Measurements from ENCODE around the gene BDNF. TPM values are rescaled to one million over a fixed set of nuclear protein-coding genes. Genes with fewer than 3 reads are reported as not detected.

BDNF gene
- total RNA-seq, 4 donors from 2014 or later: 0.93 to 4.6 (median 1.5) TPM

- no peak for DNase-seq (ENCODE audit: low spot score in 2 of 2)
- intact Hi-C loops (cut with DNase I; ENCODE audit: low total_unique reads): no loop called here
- no peak overlapping the region for H3K4me3 ChIP-seq (ENCODE audit: low read depth, poor library complexity, severe bottlenecking)
- TF ChIP-seq POLR2A (IDR thresholded peaks at IDR 0.05): no peak
- no peak for TF ChIP-seq CTCF (IDR thresholded peaks at IDR 0.05)
- 56 to 59% methylated on average over 4 of the region's 4 CpGs for WGBS, 2 donors
These were observed 49.3 kb downstream of the BDNF start for GRCh38 chr11:27650988-27651387.

- 62 to 82% methylated on average over 2 of the region's 2 CpGs for WGBS, 2 donors
- TF ChIP-seq CTCF (IDR thresholded peaks at IDR 0.05): no peak
- no peak for TF ChIP-seq POLR2A (IDR thresholded peaks at IDR 0.05)
- DNase-seq (ENCODE audit: low spot score in 2 of 2): no peak
- intact Hi-C loops (cut with DNase I; ENCODE audit: low total_unique reads): no loop called here
- no peak overlapping the region for H3K4me3 ChIP-seq (ENCODE audit: low read depth, poor library complexity, severe bottlenecking)
These were observed 50.5 kb downstream of the BDNF start for GRCh38 chr11:27649800-27650199.

- no peak for DNase-seq (ENCODE audit: low spot score in 2 of 2)
- no peak overlapping the region for H3K4me3 ChIP-seq (ENCODE audit: low read depth, poor library complexity, severe bottlenecking)
- TF ChIP-seq POLR2A (IDR thresholded peaks at IDR 0.05) (no peak), CTCF (IDR thresholded peaks at IDR 0.05) (no peak)
- intact Hi-C loops (cut with DNase I; ENCODE audit: low total_unique reads): no loop called here
These were observed 51.4 kb downstream of the BDNF start for GRCh38 chr11:27648840-27649239.

GRCh38 chr11:27646051-27646818 is 54.0 kb downstream of the BDNF start:
- no peak for DNase-seq (ENCODE audit: low spot score in 2 of 2)
- 59 to 60% methylated on average over 9 of the region's 9 CpGs for WGBS, 2 donors
- no peak overlapping the region for H3K4me3 ChIP-seq (ENCODE audit: low read depth, poor library complexity, severe bottlenecking)
- intact Hi-C loops (cut with DNase I; ENCODE audit: low total_unique reads): no loop called here
- TF ChIP-seq POLR2A (IDR thresholded peaks at IDR 0.05) (no peak), CTCF (IDR thresholded peaks at IDR 0.05) (no peak)

- H3K4me3 ChIP-seq (ENCODE audit: low read depth, poor library complexity, severe bottlenecking): no peak overlapping the region
- intact Hi-C loops (cut with DNase I; ENCODE audit: low total_unique reads): no loop called here
- no peak for DNase-seq (ENCODE audit: low spot score in 2 of 2)
- no peak for TF ChIP-seq CTCF (IDR thresholded peaks at IDR 0.05)
- no peak for TF ChIP-seq POLR2A (IDR thresholded peaks at IDR 0.05)
- WGBS, 2 donors: 67% methylated on average over 2 of the region's 2 CpGs
These were observed 57.3 kb downstream of the BDNF start for GRCh38 chr11:27642954-27643353.

- no peak for TF ChIP-seq CTCF (IDR thresholded peaks at IDR 0.05)
- no peak for TF ChIP-seq POLR2A (IDR thresholded peaks at IDR 0.05)
- DNase-seq (ENCODE audit: low spot score in 2 of 2): no peak
- H3K4me3 ChIP-seq (ENCODE audit: low read depth, poor library complexity, severe bottlenecking): no peak overlapping the region
- intact Hi-C loops (cut with DNase I; ENCODE audit: low total_unique reads): no loop called here
These were observed 59.3 kb downstream of the BDNF start for GRCh38 chr11:27640954-27641353.

Measured in lower leg skin (tissue), 4 donors.